ENCODE results near the gene INPP5B.

GRCh38 chr1:37944816-37945215, 2.0 kb downstream of the INPP5B start:
- TF ChIP-seq CTCF (IDR thresholded peaks at IDR 0.05; ENCODE audit: low read length) (no peak), EZH2phosphoT487 (IDR thresholded peaks at IDR 0.05; ENCODE audit: low read length) (no peak), EZH2 (optimal IDR thresholded peaks at IDR 0.05; ENCODE audit: low read depth, low read length) (no peak)

Measured in MM.1S (cell line).